HepG2 (cell line): ENCODE data around the gene STX10. TPM values are rescaled to one million over a fixed set of nuclear protein-coding genes. Genes with fewer than 3 reads are reported as not detected.

ENCODE experiments used
- ELF3 ChIP-seq: IDR thresholded peaks from 2 replicates; pipeline ENCODE4 v1.6.1; 2016; ENCODE audit warnings: missing genetic modification reagents, missing compliant biosample characterization
- ELK4 ChIP-seq: sonication (generic); formaldehyde crosslinking; IDR thresholded peaks from 2 replicates; pipeline ENCODE4 v1.9.0; 2021; ENCODE audit warnings: missing genetic modification reagents, borderline replicate concordance
- FOXC1 ChIP-seq: sonication (generic); formaldehyde crosslinking; IDR thresholded peaks from 2 replicates; pipeline ENCODE4 v1.8.0; 2022; ENCODE audit warnings: mild to moderate bottlenecking, missing genetic modification reagents, borderline replicate concordance
- FOXK1 ChIP-seq: sonication (generic); formaldehyde crosslinking; IDR thresholded peaks from 2 replicates; pipeline ENCODE4 v1.4.0; 2020; ENCODE audit warnings: low read depth, missing genetic modification reagents, borderline replicate concordance
- HMG20A ChIP-seq: IDR thresholded peaks from 2 replicates; pipeline ENCODE4 v1.6.1; 2016; ENCODE audit warnings: borderline replicate concordance
- HNRNPL ChIP-seq: fragments of 200-400 bp; formaldehyde crosslinking; IDR thresholded peaks from 2 replicates; pipeline ENCODE4 v1.6.1; 2017; ENCODE audit warnings: mild to moderate bottlenecking, low read depth, low read length
- JARID2 ChIP-seq: sonication (generic); formaldehyde crosslinking; IDR thresholded peaks from 2 replicates; pipeline ENCODE4 v1.8.1; 2023; ENCODE audit warnings: missing genetic modification reagents, inconsistent platforms; ENCODE audit not compliant: insufficient replicate concordance
- KDM5B ChIP-seq: sonication (generic); formaldehyde crosslinking; IDR thresholded peaks from 2 replicates; pipeline ENCODE4 v1.4.0; 2020; ENCODE audit warnings: missing genetic modification reagents, mild to moderate bottlenecking, borderline replicate concordance
- KMT2A ChIP-seq: sonication (generic); formaldehyde crosslinking; IDR thresholded peaks from 2 replicates; pipeline ENCODE4 v1.4.0; 2020; ENCODE audit warnings: missing genetic modification reagents
- MED1 ChIP-seq: sonication (generic); formaldehyde crosslinking; IDR thresholded peaks from 2 replicates; pipeline ENCODE4 v1.4.0; 2020; ENCODE audit warnings: missing genetic modification reagents
- PAWR ChIP-seq: sonication (generic); formaldehyde crosslinking; IDR thresholded peaks from 2 replicates; pipeline ENCODE4 v1.4.0; 2020; ENCODE audit warnings: missing genetic modification reagents, mild to moderate bottlenecking, borderline replicate concordance
- PITX1 ChIP-seq: sonication (generic); formaldehyde crosslinking; IDR thresholded peaks from 2 replicates; pipeline ENCODE4 v1.5.1; 2020; ENCODE audit warnings: mild to moderate bottlenecking, missing genetic modification reagents
- RBFOX2 ChIP-seq: fragments of 200-400 bp; formaldehyde crosslinking; IDR thresholded peaks from 2 replicates; pipeline ENCODE4 v1.6.1; 2017; ENCODE audit warnings: low read depth, mild to moderate bottlenecking, low read length
- REPIN1 ChIP-seq: sonication (generic); formaldehyde crosslinking; IDR thresholded peaks from 2 replicates; pipeline ENCODE4 v1.8.0; 2022; ENCODE audit warnings: missing genetic modification reagents, low read depth, mild to moderate bottlenecking, borderline replicate concordance
- SALL1 ChIP-seq: sonication (generic); formaldehyde crosslinking; IDR thresholded peaks from 2 replicates; pipeline ENCODE4 v1.8.0; 2022; ENCODE audit warnings: mild to moderate bottlenecking, missing genetic modification reagents
- SMARCC2 ChIP-seq: fragments of 450-650 bp; IDR thresholded peaks from 2 replicates; pipeline ENCODE4 v1.6.1; 2017; ENCODE audit warnings: antibody characterized with exemption, mild to moderate bottlenecking
- TAF1 ChIP-seq: sonication (generic); formaldehyde crosslinking; IDR thresholded peaks from 2 replicates; pipeline ENCODE4 v1.4.0; 2020; ENCODE audit warnings: missing genetic modification reagents
- TAF15 ChIP-seq: fragments of 200-400 bp; formaldehyde crosslinking; IDR thresholded peaks from one replicate; pipeline ENCODE4 v1.6.1; 2018; ENCODE audit warnings: mild to moderate bottlenecking, low read depth, low read length; ENCODE audit not compliant: poor library complexity, severe bottlenecking
- TRIM22 ChIP-seq: fragments of 450-650 bp; IDR thresholded peaks from 2 replicates; pipeline ENCODE4 v1.6.1; 2017
- ZNF605 ChIP-seq: sonication (generic); formaldehyde crosslinking; IDR thresholded peaks from 2 replicates; pipeline ENCODE4 v1.8.0; 2022; ENCODE audit warnings: mild to moderate bottlenecking, missing genetic modification reagents
- ZNF782 ChIP-seq: sonication (generic); formaldehyde crosslinking; IDR thresholded peaks from 2 replicates; pipeline ENCODE4 v1.4.0; 2020; ENCODE audit warnings: missing genetic modification reagents, mild to moderate bottlenecking, borderline replicate concordance
- ZXDC ChIP-seq: sonication (generic); formaldehyde crosslinking; IDR thresholded peaks from 2 replicates; pipeline ENCODE4 v1.5.0; 2020; ENCODE audit warnings: mild to moderate bottlenecking, missing genetic modification reagents
- polyA plus RNA-seq, 8 experiments: library from polyadenylated mRNA; depleted of rRNA in 3 of 8; stranded (reverse) in 7 of 8; unstranded in 1 of 8; fragments of >200 nt; fragmentation: Illumina TruSeq in 4 of 8; extraction: Trizol in 4 of 8; gene quantifications; 2 replicates each; pipeline versions ENCODE4 v1.2.1 to v1.2.3, GENCODE V29; 2011 to 2016; ENCODE audit warnings: low read depth in 4 of 8, missing spikeins in 1 of 8, mixed read lengths in 1 of 8; ENCODE audit not compliant: insufficient read depth in 1 of 8
- total RNA-seq, 5 experiments: library from RNA; depleted of rRNA; stranded (reverse); fragments of >200 nt; fragmentation: Illumina TruSeq; extraction: Trizol; gene quantifications; 2 replicates each; pipeline ENCODE4 v1.2.3, GENCODE V29; 2016; ENCODE audit warnings: low read depth in 1 of 5
- TF ChIP-seq, protein P1 (sequence below): sonication (generic); formaldehyde crosslinking; IDR thresholded peaks from 2 replicates; pipeline ENCODE4 v1.4.0; 2020; ENCODE audit warnings: mild to moderate bottlenecking, low read depth, missing genetic modification reagents

The STX10 gene
- total and polyA plus RNA-seq, 2 of the 13 experiments (the other 11 are each of a cell fraction or from before 2014, with no cell fraction given): 47.9 to 66.4 TPM

- TF ChIP-seq ELK4 (CRISPR knock-in tag): 0 out of 2 replicates have a peak, but pooled peaks have one; percentile 15
- 0 out of 2 replicates have a peak, but pooled peaks have one; percentile 51 for TF ChIP-seq PITX1 (CRISPR knock-in tag)
- TF ChIP-seq FOXK1 (CRISPR knock-in tag): peak; percentile 82; the same call in 1 of the 2 replicates
- TF ChIP-seq SMARCC2: no peak
- TF ChIP-seq, protein P1, sequence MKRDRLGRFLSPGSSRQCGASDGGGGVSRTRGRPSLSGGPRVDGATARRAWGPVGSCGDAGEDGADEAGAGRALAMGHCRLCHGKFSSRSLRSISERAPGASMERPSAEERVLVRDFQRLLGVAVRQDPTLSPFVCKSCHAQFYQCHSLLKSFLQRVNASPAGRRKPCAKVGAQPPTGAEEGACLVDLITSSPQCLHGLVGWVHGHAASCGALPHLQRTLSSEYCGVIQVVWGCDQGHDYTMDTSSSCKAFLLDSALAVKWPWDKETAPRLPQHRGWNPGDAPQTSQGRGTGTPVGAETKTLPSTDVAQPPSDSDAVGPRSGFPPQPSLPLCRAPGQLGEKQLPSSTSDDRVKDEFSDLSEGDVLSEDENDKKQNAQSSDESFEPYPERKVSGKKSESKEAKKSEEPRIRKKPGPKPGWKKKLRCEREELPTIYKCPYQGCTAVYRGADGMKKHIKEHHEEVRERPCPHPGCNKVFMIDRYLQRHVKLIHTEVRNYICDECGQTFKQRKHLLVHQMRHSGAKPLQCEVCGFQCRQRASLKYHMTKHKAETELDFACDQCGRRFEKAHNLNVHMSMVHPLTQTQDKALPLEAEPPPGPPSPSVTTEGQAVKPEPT (CRISPR knock-in tag): no peak
- peak; percentile 92 for TF ChIP-seq REPIN1 (CRISPR knock-in tag)
- no peak; the same call in 1 of the 2 replicates for TF ChIP-seq HMG20A (CRISPR knock-in tag)
- no peak; the same call in 1 of the 2 replicates for TF ChIP-seq KMT2A (CRISPR knock-in tag)
- TF ChIP-seq TAF15: no peak
- TF ChIP-seq PAWR (CRISPR knock-in tag): no peak
- peak; percentile 87; the same call in 1 of the 2 replicates for TF ChIP-seq FOXC1
- TF ChIP-seq HNRNPL: no peak
- no peak for TF ChIP-seq JARID2
- peak; percentile 89 for TF ChIP-seq MED1 (CRISPR knock-in tag)
- no peak for TF ChIP-seq ZXDC (CRISPR knock-in tag)
- 0 out of 2 replicates have a peak, but pooled peaks have one; percentile 25 for TF ChIP-seq KDM5B (CRISPR knock-in tag)
- peak; percentile 75 for TF ChIP-seq RBFOX2
- peak; percentile 67 for TF ChIP-seq TAF1 (CRISPR knock-in tag)
- peak; percentile 93 for TF ChIP-seq SALL1 (CRISPR knock-in tag)
- TF ChIP-seq ZNF782 (CRISPR knock-in tag): no peak
- peak; percentile 82 for TF ChIP-seq ELF3 (CRISPR knock-in tag)
- TF ChIP-seq ZNF605 (CRISPR knock-in tag): peak; percentile 79; the same call in 1 of the 2 replicates
- TF ChIP-seq TRIM22: no peak
Measured at GRCh38 chr19:13150187-13150930, at the start of gene STX10, which contains the start of gene IER2 (continued).
